MM.1S (cell line): ENCODE measurements around the gene CMTM8.

Experiments
- EZH2 ChIP-seq: fragments of 300-600 bp; sonication (generic); optimal IDR thresholded peaks from 2 replicates; pipeline ENCODE3; 2017; ENCODE audit warnings: low read depth, mild to moderate bottlenecking, antibody characterized with exemption, low read length, mixed read lengths
- TF ChIP-seq, protein P1 (sequence below): fragments of 300-600 bp; sonication (generic); IDR thresholded peaks from 2 replicates; pipeline ENCODE4 v1.5.1; 2016; ENCODE audit warnings: antibody characterized with exemption, low read length, mixed read lengths

GRCh38 chr3:32404714-32405113 is 166.2 kb downstream of the CMTM8 start:
- TF ChIP-seq, protein P1, sequence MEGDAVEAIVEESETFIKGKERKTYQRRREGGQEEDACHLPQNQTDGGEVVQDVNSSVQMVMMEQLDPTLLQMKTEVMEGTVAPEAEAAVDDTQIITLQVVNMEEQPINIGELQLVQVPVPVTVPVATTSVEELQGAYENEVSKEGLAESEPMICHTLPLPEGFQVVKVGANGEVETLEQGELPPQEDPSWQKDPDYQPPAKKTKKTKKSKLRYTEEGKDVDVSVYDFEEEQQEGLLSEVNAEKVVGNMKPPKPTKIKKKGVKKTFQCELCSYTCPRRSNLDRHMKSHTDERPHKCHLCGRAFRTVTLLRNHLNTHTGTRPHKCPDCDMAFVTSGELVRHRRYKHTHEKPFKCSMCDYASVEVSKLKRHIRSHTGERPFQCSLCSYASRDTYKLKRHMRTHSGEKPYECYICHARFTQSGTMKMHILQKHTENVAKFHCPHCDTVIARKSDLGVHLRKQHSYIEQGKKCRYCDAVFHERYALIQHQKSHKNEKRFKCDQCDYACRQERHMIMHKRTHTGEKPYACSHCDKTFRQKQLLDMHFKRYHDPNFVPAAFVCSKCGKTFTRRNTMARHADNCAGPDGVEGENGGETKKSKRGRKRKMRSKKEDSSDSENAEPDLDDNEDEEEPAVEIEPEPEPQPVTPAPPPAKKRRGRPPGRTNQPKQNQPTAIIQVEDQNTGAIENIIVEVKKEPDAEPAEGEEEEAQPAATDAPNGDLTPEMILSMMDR = no peak
- TF ChIP-seq EZH2 = no peak
